ENCODE data around the gene TMEM72. TPM values are rescaled to one million over a fixed set of nuclear protein-coding genes. Genes with fewer than 3 reads are reported as not detected.
A peak's percentile ranks its signal among the peaks of the same experiment; 100 is the strongest.

The TMEM72 gene
- polyA plus RNA-seq, 3 donors, result not detected

- Mint-ChIP-seq H3K4me3 (peak overlapping the region; percentile 90 to 99), H3K9me3 (peaks cover 0 to 4% (median 3%) of the 10 kb centered on the region in 7 donors), H3K36me3 (peaks cover 39 to 53% of the 10 kb centered on the region in 2 donors), H3K27me3 (ENCODE audit: low read depth in 3 of 3) (peaks cover 0 to 1% (median 0%) of the 10 kb centered on the region in 3 donors), H3K4me1 (peaks cover 80% of the 10 kb centered on the region), H3K27ac (peak overlapping the region; percentile 83 to 96 (median 93))
- Histone ChIP-seq H3K27me3 (ENCODE audit: control insufficient read depth in 2 of 2, insufficient read depth in 2 of 2, low read length in 2 of 2) (no peaks in the 10 kb centered on the region), H3K4me3 (replicated peaks in 1 of 3; ENCODE audit: low read depth in 2 of 3, low read length in 3 of 3) (peak overlapping the region; percentile 83 to 96 (median 91)), H3K4me1 (ENCODE audit: control insufficient read depth in 1 of 2, insufficient read depth in 2 of 2, low read length in 2 of 2) (peaks cover 78 to 92% of the 10 kb centered on the region in 2 donors), H3K79me2 (ENCODE audit: insufficient read depth, low read length) (peaks cover 99% of the 10 kb centered on the region), H3K9me3 (replicated peaks in 1 of 2; ENCODE audit: control insufficient read depth in 1 of 2, insufficient read depth in 1 of 2, low read length in 2 of 2) (no peaks in the 10 kb centered on the region), H3K27ac (ENCODE audit: low read depth in 1 of 2, low read length in 2 of 2) (peak overlapping the region; percentile 52 to 81), H4K20me1 (ENCODE audit: insufficient read depth, low read length) (peaks cover 84% of the 10 kb centered on the region), H3K36me3 (replicated peaks in 1 of 2; ENCODE audit: control insufficient read depth in 1 of 2, insufficient read depth in 2 of 2, low read length in 2 of 2) (peaks cover 10 to 26% of the 10 kb centered on the region in 2 donors), H2AFZ (ENCODE audit: insufficient read depth, low read depth, low read length, poor library complexity, severe bottlenecking) (peak overlapping the region; percentile 48), H3K9ac (ENCODE audit: insufficient read depth, low read length, poor library complexity, severe bottlenecking) (peak overlapping the region; percentile 84), H3K4me2 (replicated peaks; ENCODE audit: extremely low read depth, low read length, poor library complexity, severe bottlenecking) (peak overlapping the region; percentile 99)
- intact Hi-C loops (cut with micrococcal nuclease), result loop anchor here in 1 of 2 donors (10.0 kb wide), 2 partner anchors 415 to 1065 kb away; partner anchors contain the start of gene ALOX5
- 60% methylated on average over 3 of the region's 8 CpGs for WGBS (ENCODE audit: insufficient coverage)
- DNase-seq, result no peak
- no peak for TF ChIP-seq CTCF (IDR thresholded peaks at IDR 0.05)
Measured at GRCh38 chr10:44960088-44960460, 48.9 kb downstream of the TMEM72 start.

GRCh38 chr10:44960482-44961229 lies 49.5 kb downstream of the TMEM72 start:
- Histone ChIP-seq H2AFZ (ENCODE audit: insufficient read depth, low read depth, low read length, poor library complexity, severe bottlenecking) (peak overlapping the region; percentile 48), H3K4me1 (ENCODE audit: control insufficient read depth in 1 of 2, insufficient read depth in 2 of 2, low read length in 2 of 2) (peaks cover 84 to 93% of the 10 kb centered on the region in 2 donors), H3K27me3 (ENCODE audit: control insufficient read depth in 2 of 2, insufficient read depth in 2 of 2, low read length in 2 of 2) (no peaks in the 10 kb centered on the region), H3K9ac (ENCODE audit: insufficient read depth, low read length, poor library complexity, severe bottlenecking) (peak overlapping the region; percentile 84), H3K79me2 (ENCODE audit: insufficient read depth, low read length) (peaks cover 99% of the 10 kb centered on the region), H3K4me3 (replicated peaks in 1 of 3; ENCODE audit: low read depth in 2 of 3, low read length in 3 of 3) (peak overlapping the region; percentile 83 to 96 (median 91)), H4K20me1 (ENCODE audit: insufficient read depth, low read length) (peaks cover 85% of the 10 kb centered on the region), H3K36me3 (replicated peaks in 1 of 2; ENCODE audit: control insufficient read depth in 1 of 2, insufficient read depth in 2 of 2, low read length in 2 of 2) (peaks cover 9 to 20% of the 10 kb centered on the region in 2 donors), H3K9me3 (replicated peaks in 1 of 2; ENCODE audit: control insufficient read depth in 1 of 2, insufficient read depth in 1 of 2, low read length in 2 of 2) (no peaks in the 10 kb centered on the region), H3K4me2 (replicated peaks; ENCODE audit: extremely low read depth, low read length, poor library complexity, severe bottlenecking) (peak overlapping the region; percentile 99), H3K27ac (ENCODE audit: low read depth in 1 of 2, low read length in 2 of 2) (peak overlapping the region; percentile 52 to 81)
- TF ChIP-seq CTCF (IDR thresholded peaks at IDR 0.05), result no peak
- WGBS (ENCODE audit: insufficient coverage), result 52% methylated on average over 4 of the region's 7 CpGs
- peaks cover 0 to 1% (median 0%) of the 10 kb centered on the region in 3 donors for H3K27me3 Mint-ChIP-seq (ENCODE audit: low read depth in 3 of 3)
- DNase-seq, result peak in 1 of 3 donors; percentile 49
- H3K4me1 Mint-ChIP-seq, result peaks cover 82% of the 10 kb centered on the region
- intact Hi-C loops (cut with micrococcal nuclease), result loop anchor here in 1 of 2 donors (10.0 kb wide), 2 partner anchors 414 to 1064 kb away; partner anchors contain the start of gene ALOX5
- H3K9me3 Mint-ChIP-seq, result peaks cover 0 to 4% (median 3%) of the 10 kb centered on the region in 7 donors
- peaks cover 39 to 51% of the 10 kb centered on the region in 2 donors for H3K36me3 Mint-ChIP-seq
- H3K4me3 Mint-ChIP-seq, result peak overlapping the region; percentile 90 to 99
- H3K27ac Mint-ChIP-seq, result peak overlapping the region; percentile 83 to 96 (median 93)

All from CD14-positive monocyte (primary cell).